SU-DHL-6 (cell line): ENCODE results near the gene IRF8.

Experiments used
- EZH2phosphoT487 ChIP-seq: fragments of 200-600 bp; sonication (generic), shearing (Covaris generic); conservative IDR thresholded peaks from 2 replicates; pipeline ENCODE4 v1.6.1; 2018; ENCODE audit warnings: mild to moderate bottlenecking, antibody characterized with exemption, low read length, moderate library complexity, mixed read lengths
- TF ChIP-seq, protein P1 (sequence below): fragments of 200-600 bp; sonication (generic); IDR thresholded peaks from one replicate; pipeline ENCODE4 v1.5.1; 2017; ENCODE audit warnings: antibody characterized with exemption, mild to moderate bottlenecking, low read length, moderate library complexity; ENCODE audit not compliant: insufficient read depth, poor library complexity, severe bottlenecking

- TF ChIP-seq, protein P1, sequence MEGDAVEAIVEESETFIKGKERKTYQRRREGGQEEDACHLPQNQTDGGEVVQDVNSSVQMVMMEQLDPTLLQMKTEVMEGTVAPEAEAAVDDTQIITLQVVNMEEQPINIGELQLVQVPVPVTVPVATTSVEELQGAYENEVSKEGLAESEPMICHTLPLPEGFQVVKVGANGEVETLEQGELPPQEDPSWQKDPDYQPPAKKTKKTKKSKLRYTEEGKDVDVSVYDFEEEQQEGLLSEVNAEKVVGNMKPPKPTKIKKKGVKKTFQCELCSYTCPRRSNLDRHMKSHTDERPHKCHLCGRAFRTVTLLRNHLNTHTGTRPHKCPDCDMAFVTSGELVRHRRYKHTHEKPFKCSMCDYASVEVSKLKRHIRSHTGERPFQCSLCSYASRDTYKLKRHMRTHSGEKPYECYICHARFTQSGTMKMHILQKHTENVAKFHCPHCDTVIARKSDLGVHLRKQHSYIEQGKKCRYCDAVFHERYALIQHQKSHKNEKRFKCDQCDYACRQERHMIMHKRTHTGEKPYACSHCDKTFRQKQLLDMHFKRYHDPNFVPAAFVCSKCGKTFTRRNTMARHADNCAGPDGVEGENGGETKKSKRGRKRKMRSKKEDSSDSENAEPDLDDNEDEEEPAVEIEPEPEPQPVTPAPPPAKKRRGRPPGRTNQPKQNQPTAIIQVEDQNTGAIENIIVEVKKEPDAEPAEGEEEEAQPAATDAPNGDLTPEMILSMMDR, result no peak
- TF ChIP-seq EZH2phosphoT487, result no peak
These were observed 29.8 kb upstream of the IRF8 start for GRCh38 chr16:85869206-85869605.
